ENCODE data around the gene STT3B.

The STT3B gene

DNA sequence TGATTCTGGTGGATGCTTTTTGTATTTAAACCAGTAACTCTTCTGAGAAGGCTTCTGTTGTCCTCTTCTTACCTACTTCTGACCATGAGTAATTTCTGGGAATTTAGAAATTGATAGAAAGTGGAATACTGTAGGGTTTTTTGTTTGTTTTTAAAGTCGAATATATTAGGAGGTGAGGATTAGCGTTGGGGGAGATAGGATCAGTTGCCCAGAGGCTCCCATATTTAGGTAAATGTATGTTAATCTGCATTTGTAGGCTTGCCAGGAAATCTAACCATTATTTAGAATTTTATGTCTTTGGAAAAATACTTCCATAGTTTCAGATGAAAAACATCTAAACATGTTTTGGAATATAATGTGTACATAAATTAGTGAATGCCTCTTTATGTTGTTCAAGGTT, 6.1 kb downstream of the STT3B start:
- no peak for TF ChIP-seq CTCF (IDR thresholded peaks at IDR 0.05; ENCODE audit: low read depth, low read length, missing control alignments)
- no peak for DNase-seq (ENCODE audit: low read depth)

DNA sequence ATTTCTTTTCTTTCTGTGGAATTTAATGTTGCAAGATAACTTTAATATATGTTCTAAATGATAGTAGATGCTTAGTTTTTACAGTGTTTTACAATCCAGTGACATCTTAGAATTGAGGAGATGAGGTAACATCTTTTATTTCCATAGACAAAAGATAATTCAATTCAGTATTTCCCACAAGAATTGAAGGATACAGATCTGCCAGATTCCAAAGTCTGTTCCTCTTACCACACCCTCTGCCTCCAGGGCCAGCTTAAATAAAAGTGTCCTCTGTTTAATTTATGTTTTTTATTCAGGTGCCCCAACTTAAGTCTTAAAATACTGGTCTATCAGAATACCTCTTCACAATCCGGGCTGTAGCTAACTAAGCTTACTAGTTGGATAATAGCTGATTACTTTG, 6.5 kb downstream of the STT3B start:
- DNase-seq (ENCODE audit: low read depth) = no peak
- TF ChIP-seq CTCF (IDR thresholded peaks at IDR 0.05; ENCODE audit: low read depth, low read length, missing control alignments) = no peak

More for the DNA sequence above, 6.1 kb downstream of the STT3B start:
- H3K4me3 ChIP-seq (ENCODE audit: low read depth, low read length) = no peak overlapping the region

DNA sequence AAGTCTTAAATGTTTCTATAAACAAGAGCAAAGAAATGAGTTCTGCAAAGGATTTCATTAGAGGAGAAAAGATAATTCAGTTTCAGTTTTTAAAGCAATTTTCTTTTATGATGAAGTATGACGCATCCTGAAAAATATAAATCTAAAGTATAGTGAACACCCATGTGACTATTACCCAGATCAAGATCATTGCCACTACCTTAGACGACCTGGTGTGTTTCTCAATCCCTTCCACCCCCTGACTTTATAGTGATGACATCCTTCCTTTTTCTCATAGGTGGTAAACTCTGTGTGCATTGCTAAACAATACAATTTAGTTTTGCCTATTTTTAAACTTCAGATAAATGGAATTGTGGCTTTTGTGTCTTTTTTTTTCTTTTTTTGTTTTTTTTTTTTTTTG, 8.4 kb downstream of the STT3B start:
- no peak for DNase-seq (ENCODE audit: low read depth)
- H3K4me3 ChIP-seq (ENCODE audit: low read depth, low read length) = no peak overlapping the region
- TF ChIP-seq CTCF (IDR thresholded peaks at IDR 0.05; ENCODE audit: low read depth, low read length, missing control alignments) = no peak

More for the DNA sequence above, 6.5 kb downstream of the STT3B start:
- H3K4me3 ChIP-seq (ENCODE audit: low read depth, low read length) = no peak overlapping the region

- no peak overlapping the region for H3K4me3 ChIP-seq (ENCODE audit: low read depth, low read length)
- DNase-seq (ENCODE audit: low read depth) = no peak
These were observed 9.5 kb downstream of the STT3B start for GRCh38 chr3:31542246-31542645.

DNA sequence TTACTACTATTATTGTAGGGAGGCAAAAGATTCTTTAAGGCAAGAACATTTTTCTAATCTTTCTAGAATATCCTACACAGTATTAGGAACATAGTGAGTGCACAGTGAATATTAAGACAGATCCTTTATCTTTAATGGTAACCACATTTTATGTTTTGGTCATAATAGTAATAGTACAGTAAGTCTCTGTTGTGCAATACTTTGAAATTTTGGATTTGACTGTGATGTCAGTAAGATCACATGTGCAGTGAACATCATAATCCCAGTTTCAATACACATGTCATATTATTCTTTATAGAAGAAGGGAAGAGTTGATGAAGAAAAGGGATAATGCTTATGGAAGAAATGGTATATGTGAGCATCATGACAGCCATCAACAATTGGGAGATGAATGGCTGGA, 10.7 kb downstream of the STT3B start:
- TF ChIP-seq CTCF (IDR thresholded peaks at IDR 0.05; ENCODE audit: low read depth, low read length, missing control alignments) = no peak
- no peak for DNase-seq (ENCODE audit: low read depth)

More at GRCh38 chr3:31542246-31542645, 9.5 kb downstream of the STT3B start:
- no peak for TF ChIP-seq CTCF (IDR thresholded peaks at IDR 0.05; ENCODE audit: low read depth, low read length, missing control alignments)

DNA sequence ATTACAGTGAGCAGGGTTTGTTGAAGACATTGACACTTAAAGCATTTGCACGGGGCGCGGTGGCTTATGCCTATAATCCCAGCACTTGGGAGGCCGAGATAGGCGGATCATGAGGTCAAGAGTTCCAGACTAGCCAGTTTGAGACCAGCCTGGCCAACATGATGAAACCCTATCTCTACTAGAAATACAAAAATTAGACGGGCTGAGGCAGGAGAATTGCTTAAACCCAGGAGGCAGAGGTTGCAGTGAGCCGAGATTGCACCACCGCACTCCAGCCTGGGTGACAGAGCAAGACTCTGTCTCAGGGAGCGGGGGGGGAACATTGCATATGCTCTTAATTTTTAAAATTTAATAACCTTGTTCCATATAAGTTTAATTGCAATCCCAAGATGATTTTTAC, 11.9 kb downstream of the STT3B start:
- TF ChIP-seq CTCF (IDR thresholded peaks at IDR 0.05; ENCODE audit: low read depth, low read length, missing control alignments) = no peak
- no peak overlapping the region for H3K4me3 ChIP-seq (ENCODE audit: low read depth, low read length)

More for the DNA sequence above, 10.7 kb downstream of the STT3B start:
- H3K4me3 ChIP-seq (ENCODE audit: low read depth, low read length) = no peak overlapping the region

DNA sequence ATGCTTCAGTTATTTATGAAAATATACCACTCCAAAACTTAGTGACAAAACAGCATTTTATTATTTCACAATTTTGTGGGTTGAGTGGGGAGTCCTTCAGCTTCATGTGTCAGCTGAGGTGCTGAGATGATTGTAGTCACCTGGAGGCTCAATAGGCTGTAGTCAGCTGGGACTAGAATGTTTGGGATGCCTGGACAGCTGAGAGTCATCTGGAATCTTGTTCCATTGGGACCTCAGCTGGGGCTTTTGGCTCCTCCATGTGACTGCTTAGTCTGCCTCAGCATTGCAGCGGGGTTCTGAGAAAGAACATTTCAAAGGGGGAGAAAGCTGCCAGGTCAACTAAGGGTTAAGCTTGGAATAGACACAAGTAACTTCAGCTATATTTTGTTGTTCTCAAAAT, 13.4 kb downstream of the STT3B start:
- DNase-seq (ENCODE audit: low read depth) = no peak

More for the DNA sequence above, 11.9 kb downstream of the STT3B start:
- DNase-seq (ENCODE audit: low read depth) = no peak

More for the DNA sequence above, 13.4 kb downstream of the STT3B start:
- no peak overlapping the region for H3K4me3 ChIP-seq (ENCODE audit: low read depth, low read length)
- TF ChIP-seq CTCF (IDR thresholded peaks at IDR 0.05; ENCODE audit: low read depth, low read length, missing control alignments) = no peak

Data from GM12864 (cell line).